HG02870 (cell line): ENCODE measurements around the gene SRSF7.
A peak's percentile ranks its signal among the peaks of the same experiment; 100 is the strongest.
"Not testable (repeated sequence)": the region's sequence is repeated elsewhere in the genome, so short reads cannot be mapped to it uniquely, and the experiment has no call there.

ENCODE experiments used
- ATAC-seq: cut with Tn5 transposase; IDR thresholded peaks from one replicate; pipeline ENCODE4 v1.9.1; 2021; ENCODE audit warnings: mild to moderate bottlenecking, moderate library complexity; ENCODE audit not compliant: unreplicated experiment

SRSF7 gene

GRCh38 chr2:38733300-38733971 is 17.7 kb downstream of the SRSF7 start:
- no peak for ATAC-seq

- ATAC-seq: no peak
These were observed 19.4 kb downstream of the SRSF7 start for GRCh38 chr2:38731684-38732221.

GRCh38 chr2:38731090-38731489 is 20.1 kb downstream of the SRSF7 start:
- no peak for ATAC-seq

GRCh38 chr2:38728694-38729093 is 22.5 kb downstream of the SRSF7 start:
- no peak for ATAC-seq

- ATAC-seq: no peak
These were observed 23.5 kb downstream of the SRSF7 start for GRCh38 chr2:38727661-38728060.

GRCh38 chr2:38723173-38723572 is 28.0 kb downstream of the SRSF7 start:
- peak; percentile 56 for ATAC-seq

GRCh38 chr2:38722271-38723061 is 28.7 kb downstream of the SRSF7 start:
- peak; percentile 62 for ATAC-seq

- ATAC-seq: no peak
These were observed 30.4 kb downstream of the SRSF7 start for GRCh38 chr2:38720613-38721241.

- ATAC-seq: no peak
These were observed 31.5 kb downstream of the SRSF7 start for GRCh38 chr2:38719706-38720105.

GRCh38 chr2:38718601-38719000 is 32.6 kb downstream of the SRSF7 start:
- ATAC-seq: no peak

- no peak for ATAC-seq
These were observed 35.0 kb downstream of the SRSF7 start for GRCh38 chr2:38716185-38716584.

- ATAC-seq: not testable (repeated sequence)
These were observed 36.2 kb downstream of the SRSF7 start for GRCh38 chr2:38714941-38715340.

- ATAC-seq: no peak
These were observed 37.8 kb downstream of the SRSF7 start for GRCh38 chr2:38713338-38713737.

- ATAC-seq: no peak
These were observed 38.3 kb downstream of the SRSF7 start for GRCh38 chr2:38712871-38713270.

- no peak for ATAC-seq
These were observed 38.7 kb downstream of the SRSF7 start for GRCh38 chr2:38712413-38712812.

- ATAC-seq: no peak
These were observed 39.6 kb downstream of the SRSF7 start for GRCh38 chr2:38711558-38711957.

GRCh38 chr2:38709567-38710194 is 41.5 kb downstream of the SRSF7 start:
- no peak for ATAC-seq

GRCh38 chr2:38708900-38709566 is 42.1 kb downstream of the SRSF7 start:
- ATAC-seq: no peak

GRCh38 chr2:38708491-38708890 is 42.7 kb downstream of the SRSF7 start:
- ATAC-seq: not testable (repeated sequence)

GRCh38 chr2:38706846-38707345 is 44.3 kb downstream of the SRSF7 start:
- ATAC-seq: no peak
